Stimulated activated CD8-positive, alpha-beta memory T cell treated with anti-CD3 and anti-CD28 coated beads, Interleukin-15, amount 100 ng/mL, for 48 hours (primary cell): Measurements from ENCODE around the gene RFC4.
"Not testable (repeated sequence)": the region's sequence is repeated elsewhere in the genome, so short reads cannot be mapped to it uniquely, and the experiment has no call there.

Source experiments
- DNase-seq, 2 donors: peaks; one replicate each; pipeline ENCODE4 v3.0.0-alpha.2; 2020; ENCODE audit warnings: low read depth in 2 of 2

The RFC4 gene

GRCh38 chr3:186824430-186825139 lies 18.3 kb upstream of the RFC4 start:
- DNase-seq, result no peak

GRCh38 chr3:186823386-186823785 lies 17.1 kb upstream of the RFC4 start:
- no peak for DNase-seq

GRCh38 chr3:186822388-186822759 lies 16.1 kb upstream of the RFC4 start:
- DNase-seq, result not testable (repeated sequence)

GRCh38 chr3:186821429-186822387 lies 15.4 kb upstream of the RFC4 start:
- DNase-seq, result no peak

GRCh38 chr3:186818956-186819355 lies 12.7 kb upstream of the RFC4 start:
- no peak for DNase-seq

GRCh38 chr3:186818516-186818915 lies 12.2 kb upstream of the RFC4 start:
- DNase-seq, result no peak

- no peak for DNase-seq
Observed at GRCh38 chr3:186815435-186815834, 9.2 kb upstream of the RFC4 start.

- DNase-seq, result no peak
Observed at GRCh38 chr3:186814100-186814499, 7.8 kb upstream of the RFC4 start.

- DNase-seq, result not testable (repeated sequence)
Observed at GRCh38 chr3:186811313-186811712, 5.0 kb upstream of the RFC4 start.

GRCh38 chr3:186810336-186810996 lies 4.2 kb upstream of the RFC4 start:
- DNase-seq, result no peak

GRCh38 chr3:186807231-186807630 lies 949 bp upstream of the RFC4 start:
- no peak for DNase-seq

- not testable (repeated sequence) for DNase-seq
Observed at GRCh38 chr3:186803447-186803846, 2.8 kb downstream of the RFC4 start.

- no peak for DNase-seq
Observed at GRCh38 chr3:186802701-186803100, 3.6 kb downstream of the RFC4 start.

- no peak for DNase-seq
Observed at GRCh38 chr3:186800285-186800684, 6.0 kb downstream of the RFC4 start.

GRCh38 chr3:186798239-186798874 lies 7.9 kb downstream of the RFC4 start:
- DNase-seq, result no peak

- DNase-seq, result no peak
Observed at GRCh38 chr3:186790261-186790981, 15.9 kb downstream of the RFC4 start.

GRCh38 chr3:186789554-186790260 lies 16.6 kb downstream of the RFC4 start:
- no peak for DNase-seq

- no peak for DNase-seq
Observed at GRCh38 chr3:186788482-186789370, 17.6 kb downstream of the RFC4 start.

GRCh38 chr3:186787642-186788481 lies 18.4 kb downstream of the RFC4 start:
- no peak for DNase-seq
